ENCODE data around the gene FRS2. TPM values are rescaled to one million over a fixed set of nuclear protein-coding genes. Genes with fewer than 3 reads are reported as not detected.
"Not testable (repeated sequence)": the region's sequence is repeated elsewhere in the genome, so short reads cannot be mapped to it uniquely, and the experiment has no call there.

The FRS2 gene
- total RNA-seq, 1 donor from 2014 or later, result 31.4 TPM

DNA sequence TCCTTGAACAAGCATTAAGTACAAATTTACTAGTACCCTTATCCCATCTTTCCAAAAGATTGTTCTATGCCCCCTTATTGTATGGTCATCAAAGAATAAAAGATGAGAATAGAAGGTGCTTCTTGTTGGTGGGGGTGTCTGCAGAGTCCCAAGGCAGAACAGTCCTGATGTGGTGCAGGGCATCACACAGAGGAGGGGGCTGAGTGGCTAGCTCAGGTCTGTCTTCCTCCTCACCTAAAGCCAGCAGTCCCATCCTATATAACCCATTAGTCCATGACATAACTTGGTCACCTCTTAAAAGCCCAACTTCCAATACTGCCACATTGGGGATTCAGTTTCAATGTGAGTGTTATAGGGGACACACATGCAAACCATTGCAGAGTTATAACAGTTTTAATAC is 130.6 kb downstream of the FRS2 start:
- Mint-ChIP-seq H3K4me1 (no peaks in the 10 kb centered on the region), H3K27me3 (ENCODE audit: low read depth) (no peaks in the 10 kb centered on the region), H3K4me3 (no peak overlapping the region), H3K36me3 (ENCODE audit: low read depth) (peaks cover 23% of the 10 kb centered on the region), H3K9me3 (peaks cover 6% of the 10 kb centered on the region), H3K27ac (ENCODE audit: unreplicated experiment) (no peak overlapping the region)
- DNase-seq (ENCODE audit: low read depth, low spot score), result no peak
- TF ChIP-seq, protein P1, sequence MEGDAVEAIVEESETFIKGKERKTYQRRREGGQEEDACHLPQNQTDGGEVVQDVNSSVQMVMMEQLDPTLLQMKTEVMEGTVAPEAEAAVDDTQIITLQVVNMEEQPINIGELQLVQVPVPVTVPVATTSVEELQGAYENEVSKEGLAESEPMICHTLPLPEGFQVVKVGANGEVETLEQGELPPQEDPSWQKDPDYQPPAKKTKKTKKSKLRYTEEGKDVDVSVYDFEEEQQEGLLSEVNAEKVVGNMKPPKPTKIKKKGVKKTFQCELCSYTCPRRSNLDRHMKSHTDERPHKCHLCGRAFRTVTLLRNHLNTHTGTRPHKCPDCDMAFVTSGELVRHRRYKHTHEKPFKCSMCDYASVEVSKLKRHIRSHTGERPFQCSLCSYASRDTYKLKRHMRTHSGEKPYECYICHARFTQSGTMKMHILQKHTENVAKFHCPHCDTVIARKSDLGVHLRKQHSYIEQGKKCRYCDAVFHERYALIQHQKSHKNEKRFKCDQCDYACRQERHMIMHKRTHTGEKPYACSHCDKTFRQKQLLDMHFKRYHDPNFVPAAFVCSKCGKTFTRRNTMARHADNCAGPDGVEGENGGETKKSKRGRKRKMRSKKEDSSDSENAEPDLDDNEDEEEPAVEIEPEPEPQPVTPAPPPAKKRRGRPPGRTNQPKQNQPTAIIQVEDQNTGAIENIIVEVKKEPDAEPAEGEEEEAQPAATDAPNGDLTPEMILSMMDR (conservative IDR thresholded peaks at IDR 0.05), result no peak

DNA sequence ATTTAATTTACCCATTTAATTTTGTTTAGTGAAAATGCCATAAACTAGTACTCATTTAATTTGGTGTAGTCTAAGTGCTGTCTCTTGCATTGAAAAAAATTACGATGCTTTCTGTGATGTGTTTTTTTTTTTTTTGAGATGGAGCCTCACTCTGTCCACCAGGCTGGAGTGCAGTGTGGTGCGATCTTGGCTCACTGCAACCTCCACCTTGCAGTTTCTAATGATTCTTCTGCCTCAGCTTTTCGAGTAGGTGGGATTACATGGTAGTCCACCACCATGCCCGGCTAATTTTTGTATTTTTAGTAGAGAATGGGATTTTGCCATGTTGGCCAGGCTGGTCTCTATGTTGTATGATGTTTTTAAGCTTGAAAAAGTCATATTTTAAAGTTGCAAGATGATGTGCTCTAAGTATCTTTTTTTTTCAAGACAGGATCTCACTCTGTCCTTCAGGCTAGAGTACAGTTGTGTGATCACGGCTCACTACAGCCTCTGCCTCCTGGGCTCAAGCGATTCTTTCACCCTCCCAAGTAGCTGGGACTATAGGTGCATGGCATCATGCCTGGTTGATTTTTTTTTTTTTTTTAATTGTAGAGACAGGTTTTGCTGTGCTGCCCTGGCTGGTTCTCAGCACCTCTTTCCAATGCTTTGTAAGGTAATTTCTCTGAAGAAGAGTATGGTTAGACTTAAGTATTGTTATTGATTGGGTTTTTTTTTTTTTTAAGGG is 131.9 kb downstream of the FRS2 start:
- Mint-ChIP-seq H3K27me3 (ENCODE audit: low read depth) (no peaks in the 10 kb centered on the region), H3K36me3 (ENCODE audit: low read depth) (peaks cover 23% of the 10 kb centered on the region), H3K9me3 (peaks cover 6% of the 10 kb centered on the region), H3K4me3 (no peak overlapping the region), H3K4me1 (no peaks in the 10 kb centered on the region), H3K27ac (ENCODE audit: unreplicated experiment) (no peak overlapping the region)
- TF ChIP-seq, protein P1 (conservative IDR thresholded peaks at IDR 0.05), result no peak
- DNase-seq (ENCODE audit: low read depth, low spot score), result no peak

DNA sequence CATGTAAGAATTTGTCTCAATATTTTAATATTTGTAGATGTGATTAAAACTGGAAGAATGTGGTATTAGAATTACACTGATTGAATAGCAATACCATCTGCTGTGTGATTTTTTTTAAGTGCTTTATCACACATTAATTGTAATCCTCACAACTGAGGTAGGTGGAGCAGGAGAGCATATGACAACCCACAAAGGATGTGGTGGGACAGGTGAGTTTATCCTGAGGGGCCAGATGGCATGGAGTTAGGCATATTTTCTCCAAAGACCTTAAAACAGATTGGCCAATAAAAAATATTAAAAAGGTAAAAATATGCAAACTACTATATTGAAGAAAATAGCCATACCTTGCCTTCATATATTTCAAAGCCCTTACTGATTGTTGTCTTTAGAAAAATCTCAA is 132.8 kb downstream of the FRS2 start:
- no peaks in the 10 kb centered on the region for H3K4me1 Mint-ChIP-seq
- DNase-seq (ENCODE audit: low read depth, low spot score), result no peak
- peaks cover 6% of the 10 kb centered on the region for H3K9me3 Mint-ChIP-seq
- peaks cover 19% of the 10 kb centered on the region for H3K36me3 Mint-ChIP-seq (ENCODE audit: low read depth)
- TF ChIP-seq, protein P1 (conservative IDR thresholded peaks at IDR 0.05), result peak; percentile 33
- H3K4me3 Mint-ChIP-seq, result no peak overlapping the region
- H3K27me3 Mint-ChIP-seq (ENCODE audit: low read depth), result no peaks in the 10 kb centered on the region
- no peak overlapping the region for H3K27ac Mint-ChIP-seq (ENCODE audit: unreplicated experiment)

- not testable (repeated sequence) for DNase-seq (ENCODE audit: low read depth, low spot score); H3K27ac Mint-ChIP-seq (ENCODE audit: unreplicated experiment); H3K9me3 Mint-ChIP-seq; H3K4me3 Mint-ChIP-seq; H3K27me3 Mint-ChIP-seq (ENCODE audit: low read depth); H3K4me1 Mint-ChIP-seq
- H3K36me3 Mint-ChIP-seq (ENCODE audit: low read depth), result peaks cover 19% of the 10 kb centered on the region
Observed at GRCh38 chr12:69603556-69603955, 133.4 kb downstream of the FRS2 start.

DNA sequence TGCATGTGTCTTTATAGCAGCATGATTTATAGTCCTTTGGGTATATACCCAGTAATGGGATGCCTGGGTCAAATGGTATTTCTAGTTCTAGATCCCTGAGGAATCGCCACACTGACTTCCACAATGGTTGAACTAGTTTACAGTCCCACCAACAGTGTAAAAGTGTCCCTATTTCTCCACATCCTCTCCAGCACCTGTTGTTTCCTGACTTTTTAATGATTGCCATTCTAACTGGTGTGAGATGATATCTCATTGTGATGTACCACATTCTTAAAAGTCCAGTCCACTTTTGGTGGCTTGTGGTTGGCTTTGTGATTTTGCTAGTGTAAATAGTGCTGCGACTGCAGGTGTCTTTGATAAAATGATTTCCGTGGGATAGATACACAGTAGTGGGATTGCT is 134.1 kb downstream of the FRS2 start:
- H3K4me1 Mint-ChIP-seq; H3K9me3 Mint-ChIP-seq; DNase-seq (ENCODE audit: low read depth, low spot score); H3K4me3 Mint-ChIP-seq; H3K27ac Mint-ChIP-seq (ENCODE audit: unreplicated experiment); H3K27me3 Mint-ChIP-seq (ENCODE audit: low read depth): not testable (repeated sequence)
- peaks cover 17% of the 10 kb centered on the region for H3K36me3 Mint-ChIP-seq (ENCODE audit: low read depth)

GRCh38 chr12:69608114-69608513 is 137.9 kb downstream of the FRS2 start:
- no peak overlapping the region for H3K27ac Mint-ChIP-seq (ENCODE audit: unreplicated experiment)
- H3K9me3 Mint-ChIP-seq, result peaks cover 3% of the 10 kb centered on the region
- H3K4me3 Mint-ChIP-seq, result no peak overlapping the region
- H3K4me1 Mint-ChIP-seq, result no peaks in the 10 kb centered on the region
- H3K27me3 Mint-ChIP-seq (ENCODE audit: low read depth), result peaks cover 3% of the 10 kb centered on the region
- TF ChIP-seq, protein P1 (conservative IDR thresholded peaks at IDR 0.05), result no peak
- peaks cover 5% of the 10 kb centered on the region for H3K36me3 Mint-ChIP-seq (ENCODE audit: low read depth)
- DNase-seq (ENCODE audit: low read depth, low spot score), result no peak
